Subcutaneous abdominal adipose tissue (tissue), 5 donors: Measurements from ENCODE around the gene HTR3B.

Source experiments
- H3K27ac ChIP-seq: one replicate; pipeline ENCODE4 v1.7.0; 2013; ENCODE audit warnings: low read depth, mild to moderate bottlenecking, inconsistent platforms, low read length, moderate library complexity
- H3K27me3 ChIP-seq, 5 donors: one replicate each; pipeline ENCODE4 v1.7.0; 2013; ENCODE audit warnings: low read length in 5 of 5, inconsistent platforms in 1 of 5; ENCODE audit not compliant: control insufficient read depth in 5 of 5, insufficient read depth in 4 of 5
- H3K36me3 ChIP-seq, 5 donors: one replicate each; pipeline ENCODE4 v1.7.0; 2013; ENCODE audit warnings: low read length in 5 of 5; ENCODE audit not compliant: control insufficient read depth in 5 of 5, insufficient read depth in 5 of 5
- H3K4me1 ChIP-seq, 5 donors: one replicate each; pipeline ENCODE4 v1.7.0; 2013; ENCODE audit warnings: low read length in 5 of 5, mild to moderate bottlenecking in 3 of 5, moderate library complexity in 1 of 5; ENCODE audit not compliant: control insufficient read depth in 5 of 5, insufficient read depth in 5 of 5
- H3K4me3 ChIP-seq, 5 donors: one replicate each; pipeline ENCODE4 v1.7.0; 2013; ENCODE audit warnings: low read length in 5 of 5, low read depth in 1 of 5
- H3K9ac ChIP-seq, 5 donors: one replicate each; pipeline ENCODE4 v1.7.0; 2013; ENCODE audit warnings: low read length in 5 of 5, mild to moderate bottlenecking in 4 of 5, moderate library complexity in 3 of 5
- H3K9me3 ChIP-seq, 5 donors: one replicate each; pipeline ENCODE4 v1.7.0; 2013; ENCODE audit warnings: low read length in 5 of 5; ENCODE audit not compliant: control insufficient read depth in 5 of 5
- donor health status: healthy.
- donor health status: healthy.
- donor health status: healthy.
- donor health status: healthy.
- donor health status: healthy.

The HTR3B gene

GRCh38 chr11:113960702-113961330, 56.2 kb downstream of the HTR3B start:
- no peaks in the 10 kb centered on the region for H3K9me3 ChIP-seq
- H3K4me3 ChIP-seq, result no peak overlapping the region
- H3K36me3 ChIP-seq, result no peaks in the 10 kb centered on the region
- peaks cover 0 to 8% (median 5%) of the 10 kb centered on the region in 5 donors for H3K27me3 ChIP-seq
- no peak overlapping the region for H3K27ac ChIP-seq
- H3K4me1 ChIP-seq, result no peaks in the 10 kb centered on the region
- no peak overlapping the region for H3K9ac ChIP-seq

GRCh38 chr11:113967361-113967760, 62.8 kb downstream of the HTR3B start:
- H3K27me3 ChIP-seq, result peaks cover 0 to 5% (median 0%) of the 10 kb centered on the region in 5 donors
- no peak overlapping the region for H3K4me3 ChIP-seq
- H3K9ac ChIP-seq, result no peak overlapping the region
- H3K27ac ChIP-seq, result no peak overlapping the region
- no peaks in the 10 kb centered on the region for H3K36me3 ChIP-seq
- H3K9me3 ChIP-seq, result no peaks in the 10 kb centered on the region
- H3K4me1 ChIP-seq, result no peaks in the 10 kb centered on the region

GRCh38 chr11:113971506-113972195, 67.1 kb downstream of the HTR3B start:
- H3K4me3 ChIP-seq, result no peak overlapping the region
- no peaks in the 10 kb centered on the region for H3K36me3 ChIP-seq
- peaks cover 5 to 13% (median 6%) of the 10 kb centered on the region in 5 donors for H3K27me3 ChIP-seq
- no peak overlapping the region for H3K9ac ChIP-seq
- H3K4me1 ChIP-seq, result peaks cover 3 to 6% (median 4%) of the 10 kb centered on the region in 5 donors
- no peaks in the 10 kb centered on the region for H3K9me3 ChIP-seq
- H3K27ac ChIP-seq, result no peak overlapping the region

GRCh38 chr11:113974741-113975470, 70.3 kb downstream of the HTR3B start, which contains the start of gene HTR3A:
TSS of gene HTR3A (plus strand) at chr11:113975108. CDS start at chr11:113975326, 218 bp downstream.
- H3K9me3 ChIP-seq, result no peaks in the 10 kb centered on the region
- H3K36me3 ChIP-seq, result no peaks in the 10 kb centered on the region
- peaks cover 9 to 31% (median 14%) of the 10 kb centered on the region in 5 donors for H3K27me3 ChIP-seq
- peaks cover 3 to 6% (median 4%) of the 10 kb centered on the region in 5 donors for H3K4me1 ChIP-seq
- no peak within 1 kb of the TSS for H3K9ac ChIP-seq
- H3K27ac ChIP-seq, result no peak within 1 kb of the TSS
- H3K4me3 ChIP-seq, result peak within 1 kb of the TSS in 1 of 5 donors; percentile 17

GRCh38 chr11:113977071-113977490, 72.5 kb downstream of the HTR3B start:
- Histone ChIP-seq H3K27me3 (peaks cover 9 to 29% (median 18%) of the 10 kb centered on the region in 5 donors), H3K4me1 (peaks cover 3 to 6% (median 4%) of the 10 kb centered on the region in 5 donors), H3K9ac (no peak overlapping the region), H3K9me3 (no peaks in the 10 kb centered on the region), H3K27ac (no peak overlapping the region), H3K36me3 (no peaks in the 10 kb centered on the region), H3K4me3 (no peak overlapping the region)

GRCh38 chr11:113977701-113978100, 73.1 kb downstream of the HTR3B start:
- peaks cover 3 to 6% (median 4%) of the 10 kb centered on the region in 5 donors for H3K4me1 ChIP-seq
- no peaks in the 10 kb centered on the region for H3K36me3 ChIP-seq

GRCh38 chr11:113979431-113979830, 74.8 kb downstream of the HTR3B start:
- H3K9ac ChIP-seq, result no peak overlapping the region
- no peaks in the 10 kb centered on the region for H3K36me3 ChIP-seq
- peaks cover 3 to 6% (median 4%) of the 10 kb centered on the region in 5 donors for H3K4me1 ChIP-seq
- H3K4me3 ChIP-seq, result no peak overlapping the region
- peaks cover 9 to 34% (median 18%) of the 10 kb centered on the region in 5 donors for H3K27me3 ChIP-seq
- no peak overlapping the region for H3K27ac ChIP-seq
- H3K9me3 ChIP-seq, result no peaks in the 10 kb centered on the region

More at GRCh38 chr11:113977701-113978100, 73.1 kb downstream of the HTR3B start:
- Histone ChIP-seq H3K27ac (no peak overlapping the region), H3K9me3 (no peaks in the 10 kb centered on the region), H3K4me3 (no peak overlapping the region), H3K9ac (no peak overlapping the region), H3K27me3 (peaks cover 9 to 30% (median 18%) of the 10 kb centered on the region in 5 donors)

GRCh38 chr11:113980785-113981184, 76.2 kb downstream of the HTR3B start:
- no peaks in the 10 kb centered on the region for H3K4me1 ChIP-seq
- no peaks in the 10 kb centered on the region for H3K9me3 ChIP-seq
- H3K27me3 ChIP-seq, result peaks cover 3 to 32% (median 13%) of the 10 kb centered on the region in 5 donors
- H3K36me3 ChIP-seq, result no peaks in the 10 kb centered on the region
- H3K9ac ChIP-seq, result no peak overlapping the region
- no peak overlapping the region for H3K27ac ChIP-seq
- H3K4me3 ChIP-seq, result no peak overlapping the region

- no peaks in the 10 kb centered on the region for H3K4me1 ChIP-seq
- H3K27me3 ChIP-seq, result peaks cover 7 to 31% (median 21%) of the 10 kb centered on the region in 5 donors
- H3K4me3 ChIP-seq, result no peak overlapping the region
Measured at GRCh38 chr11:113982306-113982705, 77.7 kb downstream of the HTR3B start.

More at GRCh38 chr11:113982306-113982705, 77.7 kb downstream of the HTR3B start:
- no peak overlapping the region for H3K27ac ChIP-seq
- H3K9me3 ChIP-seq, result no peaks in the 10 kb centered on the region
- no peak overlapping the region for H3K9ac ChIP-seq
- no peaks in the 10 kb centered on the region for H3K36me3 ChIP-seq
